ENCODE results near the gene TMEM184B.

DNA sequence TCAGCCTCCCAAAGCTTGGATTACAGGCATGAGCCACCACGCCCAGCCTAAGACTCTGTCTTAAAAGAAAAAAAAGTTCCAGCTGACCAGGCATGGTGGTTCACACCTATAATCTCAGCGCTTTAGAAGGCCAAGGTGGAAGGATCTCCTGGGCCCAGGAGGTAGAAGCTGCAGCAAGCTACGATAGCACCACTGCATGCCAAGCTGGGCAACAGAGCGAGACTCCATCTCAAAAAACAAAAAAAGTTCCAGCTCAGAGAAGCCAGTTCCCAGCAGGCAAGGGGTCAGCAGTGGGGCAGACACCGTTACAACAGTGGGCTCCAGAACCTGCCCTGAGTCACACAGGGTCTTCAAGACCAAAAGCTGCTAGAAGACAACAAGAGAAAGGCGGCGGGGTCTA, 3.3 kb downstream of the TMEM184B start:
- TF ChIP-seq, protein P1, sequence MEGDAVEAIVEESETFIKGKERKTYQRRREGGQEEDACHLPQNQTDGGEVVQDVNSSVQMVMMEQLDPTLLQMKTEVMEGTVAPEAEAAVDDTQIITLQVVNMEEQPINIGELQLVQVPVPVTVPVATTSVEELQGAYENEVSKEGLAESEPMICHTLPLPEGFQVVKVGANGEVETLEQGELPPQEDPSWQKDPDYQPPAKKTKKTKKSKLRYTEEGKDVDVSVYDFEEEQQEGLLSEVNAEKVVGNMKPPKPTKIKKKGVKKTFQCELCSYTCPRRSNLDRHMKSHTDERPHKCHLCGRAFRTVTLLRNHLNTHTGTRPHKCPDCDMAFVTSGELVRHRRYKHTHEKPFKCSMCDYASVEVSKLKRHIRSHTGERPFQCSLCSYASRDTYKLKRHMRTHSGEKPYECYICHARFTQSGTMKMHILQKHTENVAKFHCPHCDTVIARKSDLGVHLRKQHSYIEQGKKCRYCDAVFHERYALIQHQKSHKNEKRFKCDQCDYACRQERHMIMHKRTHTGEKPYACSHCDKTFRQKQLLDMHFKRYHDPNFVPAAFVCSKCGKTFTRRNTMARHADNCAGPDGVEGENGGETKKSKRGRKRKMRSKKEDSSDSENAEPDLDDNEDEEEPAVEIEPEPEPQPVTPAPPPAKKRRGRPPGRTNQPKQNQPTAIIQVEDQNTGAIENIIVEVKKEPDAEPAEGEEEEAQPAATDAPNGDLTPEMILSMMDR (IDR thresholded peaks at IDR 0.05 in 8 of 11, conservative IDR thresholded peaks at IDR 0.05 in 3 of 11): no peak
- no peak for TF ChIP-seq POLR2A (IDR thresholded peaks at IDR 0.05)
- no peak for TF ChIP-seq POLR2AphosphoS5 (IDR thresholded peaks at IDR 0.05)

Measured in spleen (tissue), 7 donors.